Mucosa of rectum (tissue), 2 donors: ENCODE data around the gene HOXB1.
"Not testable (repeated sequence)": the region's sequence is repeated elsewhere in the genome, so short reads cannot be mapped to it uniquely, and the experiment has no call there.

ENCODE experiments used
- H3K27ac ChIP-seq, 2 donors: one replicate each; pipeline ENCODE4 v1.7.0; 2013; ENCODE audit warnings: inconsistent platforms in 2 of 2, low read depth in 2 of 2, low read length in 2 of 2
- H3K27me3 ChIP-seq, 2 donors: one replicate each; pipeline ENCODE4 v1.7.0; 2013; ENCODE audit warnings: low read length in 2 of 2; ENCODE audit not compliant: control insufficient read depth in 2 of 2, insufficient read depth in 2 of 2
- H3K36me3 ChIP-seq, 2 donors: one replicate each; pipeline ENCODE4 v1.7.0; 2013; ENCODE audit warnings: low read length in 2 of 2; ENCODE audit not compliant: control insufficient read depth in 2 of 2, insufficient read depth in 2 of 2
- H3K4me1 ChIP-seq, 2 donors: one replicate each; pipeline ENCODE4 v1.7.0; 2013; ENCODE audit warnings: low read length in 2 of 2, mild to moderate bottlenecking in 1 of 2; ENCODE audit not compliant: control insufficient read depth in 2 of 2, insufficient read depth in 2 of 2
- H3K4me3 ChIP-seq, 2 donors: one replicate each; pipeline ENCODE4 v1.7.0; 2013; ENCODE audit warnings: low read length in 2 of 2
- H3K9ac ChIP-seq, 2 donors: one replicate each; pipeline ENCODE4 v1.7.0; 2013; ENCODE audit warnings: low read length in 2 of 2, low read depth in 1 of 2, mild to moderate bottlenecking in 1 of 2
- H3K9me3 ChIP-seq, 2 donors: one replicate each; pipeline ENCODE4 v1.7.0; 2013; ENCODE audit warnings: low read length in 2 of 2; ENCODE audit not compliant: control insufficient read depth in 2 of 2
- donor health status: healthy.
- donor health status: Normal muscosa, but diverticular disease.

The HOXB1 gene

DNA sequence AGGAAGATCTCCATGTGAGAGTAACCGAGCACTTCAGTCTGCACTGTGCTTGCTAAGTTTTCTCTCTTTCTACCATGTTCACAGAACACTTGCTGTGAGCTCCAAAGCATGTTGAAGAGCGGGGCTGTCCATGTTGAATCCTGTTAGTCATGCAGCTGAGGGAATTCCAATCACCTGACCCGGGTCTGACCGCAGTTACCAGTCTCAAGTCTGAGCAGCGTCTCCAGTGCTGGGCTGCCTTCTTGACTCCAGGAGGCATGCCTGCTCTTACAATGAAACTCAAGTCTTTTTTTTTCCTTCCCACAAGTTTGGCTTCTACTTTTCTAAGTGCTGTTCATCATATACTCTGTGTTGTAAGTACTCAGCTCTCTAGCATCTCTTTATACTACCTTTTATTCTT lies 44.3 kb downstream of the HOXB1 start:
- Histone ChIP-seq H3K4me3 (no peak overlapping the region), H3K27me3 (no peaks in the 10 kb centered on the region), H3K36me3 (no peaks in the 10 kb centered on the region), H3K27ac (no peak overlapping the region), H3K9ac (no peak overlapping the region), H3K9me3 (no peaks in the 10 kb centered on the region), H3K4me1 (peaks cover 0 to 3% of the 10 kb centered on the region in 2 donors)

DNA sequence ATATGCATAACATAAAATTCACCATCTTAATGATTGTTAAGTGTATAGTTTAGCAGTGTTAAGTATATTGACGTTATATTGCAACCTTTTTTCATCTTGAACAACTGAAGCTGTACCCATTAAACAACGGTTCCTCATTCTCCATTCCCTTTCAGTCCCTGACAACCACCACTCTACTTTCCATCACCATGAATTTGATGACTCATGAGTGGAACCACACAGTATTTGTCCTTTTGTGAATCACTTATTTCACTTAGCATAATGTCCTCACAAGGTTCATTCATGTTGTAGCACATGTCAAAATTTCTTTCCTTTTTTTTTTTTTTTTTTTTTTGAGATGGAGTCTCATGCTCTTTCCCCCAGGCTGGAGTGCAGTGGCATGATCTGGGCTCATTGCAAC lies 46.0 kb downstream of the HOXB1 start:
- Histone ChIP-seq H3K4me3 (no peak overlapping the region), H3K27ac (no peak overlapping the region), H3K36me3 (no peaks in the 10 kb centered on the region), H3K9ac (no peak overlapping the region), H3K27me3 (no peaks in the 10 kb centered on the region), H3K4me1 (no peaks in the 10 kb centered on the region), H3K9me3 (no peaks in the 10 kb centered on the region)

DNA sequence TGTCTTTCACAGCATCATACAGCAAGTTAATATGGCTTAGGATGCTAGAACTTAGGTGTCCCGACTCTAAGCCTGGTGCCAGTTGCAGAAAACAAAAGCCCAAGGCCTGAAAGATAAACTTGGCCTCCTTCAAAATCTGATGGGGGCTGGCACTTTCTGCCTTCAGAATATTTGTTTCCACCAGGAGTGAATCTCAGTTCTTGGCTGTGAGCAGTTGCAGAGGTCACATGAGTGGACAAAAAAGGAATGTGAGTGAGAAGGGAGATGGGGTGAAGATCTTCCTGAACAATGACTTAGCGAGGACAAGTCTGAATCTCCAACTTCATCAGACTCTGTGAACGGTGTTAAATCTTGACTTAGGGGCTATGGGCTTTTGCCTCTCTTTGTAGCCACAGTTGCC lies 46.6 kb downstream of the HOXB1 start:
- H3K27ac ChIP-seq: no peak overlapping the region
- no peak overlapping the region for H3K4me3 ChIP-seq
- no peak overlapping the region for H3K9ac ChIP-seq
- H3K27me3 ChIP-seq: no peaks in the 10 kb centered on the region
- H3K4me1 ChIP-seq: no peaks in the 10 kb centered on the region
- H3K9me3 ChIP-seq: no peaks in the 10 kb centered on the region
- H3K36me3 ChIP-seq: no peaks in the 10 kb centered on the region

DNA sequence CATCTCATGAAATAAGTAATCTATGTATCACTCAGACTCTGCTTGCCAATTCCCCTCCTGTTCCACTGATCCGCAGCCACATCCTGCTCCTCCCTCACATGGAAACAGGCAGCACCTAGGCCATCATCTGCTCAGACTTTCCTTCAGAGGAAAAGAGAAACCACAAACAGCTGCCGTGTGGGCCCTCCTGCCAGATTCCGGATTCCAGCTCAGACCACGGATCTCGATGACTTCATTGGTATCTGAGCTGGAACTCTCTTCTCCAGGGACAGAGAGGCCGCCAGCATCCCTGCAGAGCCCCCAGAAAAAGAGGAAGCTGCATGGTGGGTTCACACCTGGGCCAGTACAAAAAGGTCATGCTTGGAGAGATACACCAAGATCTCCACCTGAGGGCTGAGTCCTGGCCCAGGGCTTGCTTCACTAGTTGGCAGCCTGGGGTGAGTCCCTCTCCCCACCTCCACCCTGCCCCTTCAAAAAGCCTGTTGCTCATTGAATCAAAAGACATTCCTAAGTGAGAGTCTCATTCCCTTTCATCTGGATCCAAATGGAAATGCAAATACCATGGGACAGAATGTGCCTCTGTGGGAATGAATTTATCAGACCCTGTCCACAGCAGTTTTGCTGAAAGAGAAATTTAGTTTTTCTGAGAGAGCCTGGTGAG lies 47.2 kb downstream of the HOXB1 start:
- no peaks in the 10 kb centered on the region for H3K4me1 ChIP-seq
- H3K9ac ChIP-seq: no peak overlapping the region
- no peaks in the 10 kb centered on the region for H3K36me3 ChIP-seq
- H3K27me3 ChIP-seq: no peaks in the 10 kb centered on the region
- H3K27ac ChIP-seq: no peak overlapping the region
- no peak overlapping the region for H3K4me3 ChIP-seq
- no peaks in the 10 kb centered on the region for H3K9me3 ChIP-seq

DNA sequence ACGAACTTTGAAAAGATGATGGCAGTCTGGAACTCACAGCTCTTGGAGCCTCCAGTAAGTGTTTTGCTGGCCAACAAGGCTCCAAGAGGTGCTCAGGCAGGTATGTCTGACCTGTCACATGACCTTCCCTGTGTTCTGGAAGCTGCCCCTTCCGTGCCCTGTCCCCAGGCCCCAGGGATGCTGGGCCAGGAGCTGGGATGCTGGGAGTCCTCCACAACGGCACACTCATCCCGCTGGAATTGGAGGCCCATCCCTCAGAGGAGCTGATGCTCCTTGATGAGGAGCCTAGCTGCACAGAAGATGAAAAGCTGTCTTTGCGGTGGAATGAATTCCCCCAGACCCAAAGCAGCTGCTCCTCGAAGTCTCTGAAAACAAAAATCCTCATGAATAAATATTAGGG lies 47.8 kb downstream of the HOXB1 start:
- H3K4me3 ChIP-seq: no peak overlapping the region
- H3K9me3 ChIP-seq: no peaks in the 10 kb centered on the region
- peak overlapping the region in 1 of 2 donors; percentile 23 for H3K27ac ChIP-seq
- no peaks in the 10 kb centered on the region for H3K36me3 ChIP-seq
- no peaks in the 10 kb centered on the region for H3K27me3 ChIP-seq
- no peak overlapping the region for H3K9ac ChIP-seq
- no peaks in the 10 kb centered on the region for H3K4me1 ChIP-seq

DNA sequence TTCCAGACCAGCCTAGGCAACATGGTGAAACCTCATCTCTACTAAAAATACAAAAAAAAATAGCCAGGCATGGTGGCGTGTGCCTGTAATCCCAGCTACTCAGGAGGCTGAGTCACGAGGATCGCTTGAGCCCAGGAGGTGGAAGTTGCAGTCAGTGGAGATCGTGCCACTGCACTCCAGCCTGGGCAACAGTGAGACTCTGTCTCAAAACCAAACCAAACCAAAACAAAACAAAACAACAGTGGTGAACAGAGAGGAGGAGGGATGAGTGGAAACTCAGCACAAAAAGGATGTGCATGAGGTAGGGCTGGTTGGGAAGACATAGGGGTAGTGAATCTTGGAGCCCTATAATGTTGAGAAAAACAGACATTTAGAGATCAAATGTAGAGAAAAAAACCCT lies 48.5 kb downstream of the HOXB1 start:
- H3K36me3 ChIP-seq, H3K4me1 ChIP-seq, H3K4me3 ChIP-seq, H3K9me3 ChIP-seq, H3K27ac ChIP-seq, H3K9ac ChIP-seq, H3K27me3 ChIP-seq: not testable (repeated sequence)

DNA sequence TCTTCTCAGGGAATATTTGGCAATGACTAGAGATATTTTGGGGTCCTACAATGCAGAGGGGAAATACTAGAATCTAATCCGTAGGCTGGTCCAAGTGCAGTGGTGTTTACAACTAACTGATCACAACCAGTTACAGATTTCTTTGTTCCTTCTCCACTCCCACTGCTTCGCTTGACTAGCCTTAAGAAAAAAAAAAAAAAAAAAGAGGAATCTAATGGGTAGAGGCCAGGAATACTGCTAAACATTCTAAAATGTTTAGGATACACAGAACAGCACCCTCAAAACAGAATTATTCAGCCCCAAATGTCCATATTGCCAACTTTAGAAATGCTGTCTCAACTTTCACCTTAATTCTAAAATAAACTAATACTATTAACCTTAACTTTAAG lies 51.8 kb downstream of the HOXB1 start:
- Histone ChIP-seq H3K4me3 (no peak overlapping the region), H3K4me1 (no peaks in the 10 kb centered on the region), H3K9me3 (no peaks in the 10 kb centered on the region), H3K9ac (no peak overlapping the region), H3K27me3 (no peaks in the 10 kb centered on the region), H3K36me3 (no peaks in the 10 kb centered on the region), H3K27ac (no peak overlapping the region)
